Renal cortex interstitium (tissue), 11 donors: ENCODE measurements around the gene IGFBP6. TPM values are rescaled to one million over a fixed set of nuclear protein-coding genes. Genes with fewer than 3 reads are reported as not detected.

Source experiments
- DNase-seq, 11 donors: peaks; one replicate each; pipeline ENCODE4 v3.0.0-alpha.2; 2013; ENCODE audit warnings: low read depth in 9 of 11, low spot score in 4 of 11; ENCODE audit errors: extremely low read depth in 1 of 11
- polyA plus RNA-seq, 3 donors: library from polyadenylated mRNA; unstranded; fragments of 120-200 nt; gene quantifications; one replicate each; pipeline ENCODE4 v1.2.1, GENCODE V29; 2013; ENCODE audit not compliant: insufficient read length in 3 of 3

IGFBP6 gene
- polyA plus RNA-seq, 3 donors = 12.8 to 24.2 (median 14.2) TPM

DNA sequence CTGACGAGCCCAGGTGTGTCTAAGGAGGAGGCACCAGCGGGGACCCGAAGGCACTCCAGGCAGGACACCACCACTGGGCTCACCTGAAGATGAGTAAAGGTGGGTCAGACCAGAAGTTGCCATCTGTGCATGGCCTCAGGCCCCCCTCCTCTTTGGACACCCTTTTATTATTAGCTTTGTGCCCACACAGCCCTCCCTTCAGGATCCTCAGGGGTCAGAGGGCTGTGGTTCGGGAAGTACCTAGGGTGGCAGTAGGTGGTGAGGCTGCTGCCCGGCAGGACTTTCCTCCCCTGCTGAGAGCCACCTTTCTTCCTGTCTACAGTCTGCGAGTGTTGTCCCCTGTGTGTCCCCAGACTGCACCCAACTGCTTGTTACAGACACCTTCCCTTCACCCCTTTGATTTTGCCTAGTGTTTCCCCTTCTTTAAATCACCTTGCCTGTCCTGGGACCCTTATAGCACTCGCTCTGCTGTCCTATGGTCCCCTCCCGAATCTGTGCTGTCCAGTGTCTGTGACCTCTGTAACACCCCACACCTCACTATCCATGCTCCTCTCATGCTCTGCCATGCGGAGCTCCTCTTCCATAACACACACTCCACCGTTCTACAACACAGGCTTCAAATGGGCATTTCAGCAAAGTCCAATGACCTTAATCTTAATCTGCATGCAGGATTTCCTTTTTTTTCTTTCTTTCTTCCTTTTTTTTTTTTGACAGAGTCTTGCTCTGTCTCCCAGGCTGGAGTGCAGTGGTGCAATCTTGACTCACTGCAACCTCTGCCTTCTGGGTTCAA is 31.5 kb downstream of the IGFBP6 start:
- no peak for DNase-seq

GRCh38 chr12:53131844-53132243 is 34.4 kb downstream of the IGFBP6 start:
- no peak for DNase-seq

DNA sequence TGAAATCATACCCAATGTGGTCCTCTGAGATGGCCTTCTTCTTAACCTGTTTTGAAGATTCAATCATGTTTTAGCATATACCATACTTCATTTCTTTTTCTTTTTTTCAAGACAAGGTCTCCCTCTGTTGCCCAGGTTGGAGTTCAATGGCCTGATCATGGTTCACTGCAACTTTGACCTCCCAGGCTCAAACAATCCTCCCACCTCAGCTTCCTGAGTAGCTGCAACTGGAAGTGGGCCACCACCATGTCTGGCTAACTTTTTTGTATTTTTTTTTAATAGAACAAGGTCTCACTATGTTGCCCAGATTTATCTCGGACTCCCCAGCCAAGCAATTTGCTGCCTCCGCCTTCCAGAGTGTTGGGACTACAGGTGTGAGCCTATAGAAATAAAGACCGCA is 36.3 kb downstream of the IGFBP6 start:
- no peak for DNase-seq

- DNase-seq = no peak
Measured at GRCh38 chr12:53143355-53143754, 45.9 kb downstream of the IGFBP6 start.

GRCh38 chr12:53145383-53146260 is 48.2 kb downstream of the IGFBP6 start:
- no peak for DNase-seq

DNA sequence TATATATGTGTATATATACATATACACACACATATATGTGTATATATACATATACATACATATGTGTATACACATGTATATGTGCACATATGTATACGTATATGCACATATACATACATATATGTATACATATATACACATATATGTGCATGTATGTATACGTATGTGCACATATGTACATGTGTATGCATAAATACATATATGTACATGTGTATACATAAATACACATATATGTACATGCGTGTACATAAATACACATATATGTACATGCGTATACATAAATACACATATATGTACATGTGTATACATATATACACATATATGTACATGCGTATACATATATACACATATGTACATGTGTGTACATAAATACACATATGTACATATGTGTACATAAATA is 49.7 kb downstream of the IGFBP6 start:
- DNase-seq = no peak

- no peak for DNase-seq
Measured at GRCh38 chr12:53147653-53148052, 50.2 kb downstream of the IGFBP6 start.

DNA sequence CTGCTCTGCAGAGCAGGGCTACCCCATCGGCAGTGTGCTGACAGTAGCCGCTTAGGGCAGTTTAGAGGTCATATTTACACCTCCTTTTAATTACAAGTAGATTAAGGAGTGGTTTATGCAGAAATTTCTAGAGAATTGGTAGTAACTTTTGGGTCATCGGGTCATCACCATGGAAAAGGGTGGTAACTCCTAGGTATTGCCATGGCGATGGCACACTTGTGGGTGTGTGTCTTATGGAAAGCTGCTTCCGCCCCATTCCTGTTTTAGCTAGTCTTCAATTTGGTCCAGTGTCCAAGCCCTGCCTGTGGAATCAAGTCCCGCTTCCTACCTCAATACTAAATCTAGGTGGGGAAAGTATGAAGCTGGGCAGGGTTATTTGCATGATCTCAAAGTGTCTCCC is 53.6 kb downstream of the IGFBP6 start:
- DNase-seq = no peak

Other genes starting within 250 kb of the IGFBP6 start
- gene KRT78, start 248.7 kb upstream of the IGFBP6 start, polyA plus RNA-seq = not detected
- 100 to 1,000 TPM; 202 to 286 (median 204) TPM for gene KRT8, start 192.6 kb upstream of the IGFBP6 start, polyA plus RNA-seq
- gene KRT18, start 148.5 kb upstream of the IGFBP6 start, polyA plus RNA-seq = 100 to 1,000 TPM; 159 to 228 (median 161) TPM
- 100 to 1,000 TPM; 472 to 507 (median 487) TPM for gene EIF4B, start 91.2 kb upstream of the IGFBP6 start, polyA plus RNA-seq
- 100 to 1,000 TPM in 2 of 3 donors, 10 to 100 TPM in 1; 94.1 to 144 (median 111) TPM for gene TNS2, start 47.6 kb upstream of the IGFBP6 start, polyA plus RNA-seq
- gene SPRYD3, start 18.3 kb upstream of the IGFBP6 start, polyA plus RNA-seq = 10 to 100 TPM; 15.1 to 20.2 (median 17.1) TPM
- 1 to 10 TPM; 2.0 to 2.3 (median 2.1) TPM for gene SOAT2, start 5.8 kb downstream of the IGFBP6 start, polyA plus RNA-seq
- 10 to 100 TPM; 73.3 to 78.5 (median 74.5) TPM for gene ZNF740, start 83.1 kb downstream of the IGFBP6 start, polyA plus RNA-seq
- 100 to 1,000 TPM in 1 of 3 donors, 10 to 100 TPM in 2; 44.3 to 111 (median 47.0) TPM for gene CSAD, start 83.3 kb downstream of the IGFBP6 start, polyA plus RNA-seq
- 1 to 10 TPM; 1.4 to 2.3 (median 1.5) TPM for gene ITGB7, start 109.6 kb downstream of the IGFBP6 start, polyA plus RNA-seq
- 10 to 100 TPM; 28.4 to 36.6 (median 31.4) TPM for gene RARG, start 134.5 kb downstream of the IGFBP6 start, polyA plus RNA-seq
- 10 to 100 TPM; 11.6 to 13.0 (median 12.5) TPM for gene ESPL1, start 170.6 kb downstream of the IGFBP6 start, polyA plus RNA-seq
- 100 to 1,000 TPM; 594 to 736 (median 735) TPM for gene PFDN5, start 197.9 kb downstream of the IGFBP6 start, polyA plus RNA-seq
- gene MYG1, start 202.0 kb downstream of the IGFBP6 start, polyA plus RNA-seq = 10 to 100 TPM; 45.0 to 57.6 (median 53.7) TPM
- 10 to 100 TPM; 78.6 to 96.1 (median 82.0) TPM for gene AAAS, start 223.9 kb downstream of the IGFBP6 start, polyA plus RNA-seq
- gene SP7, start 238.7 kb downstream of the IGFBP6 start, polyA plus RNA-seq = under 1 TPM in 2 of 3 donors, not detected in 1; 0.20 to 0.23 TPM